Frontal cortex (tissue), 4 donors: Measurements from ENCODE around the gene KRTAP3-2. TPM values are rescaled to one million over a fixed set of nuclear protein-coding genes. Genes with fewer than 3 reads are reported as not detected.
"Not testable (repeated sequence)": the region's sequence is repeated elsewhere in the genome, so short reads cannot be mapped to it uniquely, and the experiment has no call there.

Experiments used
- DNase-seq, 2 donors: peaks; one replicate each; pipeline ENCODE4 v3.0.0; 2012; ENCODE audit warnings: low spot score in 2 of 2
- FAIRE-seq: peaks from 2 replicates; lab custom pipeline; 2012; peaks lifted over from hg19 to GRCh38; lab: Jason Lieb, UNC
- total RNA-seq: library from RNA; depleted of rRNA; stranded (reverse); fragments of >200 nt; gene quantifications from one replicate; pipeline ENCODE4 v1.2.3, GENCODE V29; 2014
- donor health status: control.
- donor health status: control.
- donor health status: control.

The KRTAP3-2 gene
- total RNA-seq, result not detected

DNA sequence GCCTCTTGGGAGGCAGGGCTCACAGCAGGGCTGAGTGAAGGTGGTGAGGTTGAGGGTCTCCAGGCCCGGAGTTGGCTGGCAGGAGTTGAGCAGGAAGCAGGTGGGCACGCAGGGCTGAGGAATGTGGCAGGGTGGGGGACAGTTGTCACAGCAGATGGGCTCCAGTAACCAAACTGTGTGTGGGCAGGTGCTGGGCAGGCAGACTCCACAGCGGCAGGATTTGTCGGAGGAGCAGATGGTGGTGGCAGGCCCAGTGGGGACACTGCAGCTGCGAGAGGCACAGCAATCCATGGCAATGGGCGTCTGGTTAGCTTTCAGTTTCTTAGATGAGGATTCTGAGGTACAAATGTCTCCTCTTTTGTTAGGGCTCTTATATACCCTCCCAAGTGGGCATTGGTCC is at the start of gene KRTAP3-2:
KRTAP3-2 (minus strand) TSS at position 344 of the 400 bp plus-strand sequence; CDS start at position 291, 53 bp downstream.
- not testable (repeated sequence) for FAIRE-seq, DNase-seq

GRCh38 chr17:41049110-41049509 is 49.4 kb upstream of the KRTAP3-2 start:
- DNase-seq (no peak), FAIRE-seq (no peak)

DNA sequence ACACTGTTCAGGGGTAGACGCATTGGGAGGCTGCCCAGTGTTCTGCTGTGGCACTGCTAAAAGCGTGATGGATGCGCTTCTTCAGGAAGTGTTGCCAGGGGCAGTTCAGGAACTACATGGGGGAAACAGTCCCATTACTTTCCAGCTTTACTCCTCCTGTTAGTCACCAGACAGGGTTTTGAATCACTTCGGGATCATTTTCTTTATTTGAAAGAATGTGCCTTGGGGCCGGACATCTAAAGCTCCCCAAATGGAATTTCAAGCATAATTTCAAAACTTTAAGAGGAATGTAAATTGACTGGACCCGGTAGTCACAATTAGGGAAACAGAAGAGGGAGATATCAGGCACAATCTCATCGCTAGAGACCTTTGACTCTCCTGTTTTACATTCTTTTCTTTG is 48.7 kb upstream of the KRTAP3-2 start:
- no peak for FAIRE-seq

GRCh38 chr17:41046735-41047465 is 47.2 kb upstream of the KRTAP3-2 start, which contains the start of gene KRTAP2-1:
Gene KRTAP2-1 (minus strand): TSS chr17:41047316. CDS start chr17:41047267, 49 bp downstream.
- not testable (repeated sequence) for DNase-seq, FAIRE-seq

More for the DNA sequence above, 48.7 kb upstream of the KRTAP3-2 start:
- no peak for DNase-seq

GRCh38 chr17:41042953-41043352 is 43.2 kb upstream of the KRTAP3-2 start:
- DNase-seq (no peak), FAIRE-seq (no peak)

- FAIRE-seq, DNase-seq: not testable (repeated sequence)
Measured at GRCh38 chr17:41040783-41041571, 41.3 kb upstream of the KRTAP3-2 start, which contains the start of gene KRTAP1-1. Gene KRTAP1-1 (minus strand): TSS chr17:41041450. CDS start chr17:41041397, 53 bp downstream.

GRCh38 chr17:41037853-41038350 is 38.2 kb upstream of the KRTAP3-2 start:
- DNase-seq (no peak), FAIRE-seq (no peak)

DNA sequence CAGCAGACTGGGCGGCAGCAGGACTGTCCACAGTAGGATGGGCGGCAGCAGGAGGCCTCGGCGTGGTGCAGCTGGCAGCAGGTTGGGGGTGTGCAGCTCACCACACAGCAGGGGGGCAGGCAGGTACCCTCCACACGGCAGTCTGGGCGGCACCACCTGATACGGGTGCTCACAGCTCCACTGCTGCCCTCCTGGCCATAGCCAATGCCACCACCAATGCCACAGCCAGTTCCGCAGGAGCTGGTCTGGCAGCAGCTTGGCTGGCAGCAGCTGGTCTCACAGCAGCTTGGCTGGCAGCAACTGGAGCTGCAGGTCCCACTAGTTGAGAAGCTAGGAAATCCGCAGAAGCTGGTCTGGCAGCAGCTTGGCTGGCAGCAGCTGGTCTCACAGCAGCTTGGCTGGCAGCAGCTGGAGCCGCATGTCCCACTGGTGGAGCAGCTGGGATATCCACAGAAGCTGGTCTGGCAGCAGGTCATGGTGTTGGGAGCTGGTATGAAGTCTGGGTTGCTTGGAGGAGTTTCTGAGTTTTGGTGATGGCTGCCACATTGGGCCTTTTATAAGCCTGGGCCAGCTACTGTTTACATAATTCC is 34.7 kb upstream of the KRTAP3-2 start, which contains the start of gene KRTAP1-3:
KRTAP1-3 (minus strand) TSS at position 529 of the 590 bp plus-strand sequence; CDS start at position 476, 53 bp downstream.
- not testable (repeated sequence) for DNase-seq, FAIRE-seq

GRCh38 chr17:41029633-41030245 is 30.0 kb upstream of the KRTAP3-2 start, which contains the start of gene KRTAP1-4:
Gene KRTAP1-4 (minus strand): TSS chr17:41030195. CDS start chr17:41030078, 117 bp downstream.
- DNase-seq (no peak), FAIRE-seq (no peak)

GRCh38 chr17:41026715-41027471 is 27.2 kb upstream of the KRTAP3-2 start, which contains the start of gene KRTAP1-5:
Gene KRTAP1-5 (minus strand): TSS chr17:41027208. CDS start chr17:41027155, 53 bp downstream.
- FAIRE-seq (no peak), DNase-seq (no peak)

GRCh38 chr17:41024697-41025096 is 25.0 kb upstream of the KRTAP3-2 start:
- FAIRE-seq (no peak), DNase-seq (no peak)

- no peak for FAIRE-seq
- no peak for DNase-seq
Measured at GRCh38 chr17:41020336-41020735, 20.6 kb upstream of the KRTAP3-2 start.

DNA sequence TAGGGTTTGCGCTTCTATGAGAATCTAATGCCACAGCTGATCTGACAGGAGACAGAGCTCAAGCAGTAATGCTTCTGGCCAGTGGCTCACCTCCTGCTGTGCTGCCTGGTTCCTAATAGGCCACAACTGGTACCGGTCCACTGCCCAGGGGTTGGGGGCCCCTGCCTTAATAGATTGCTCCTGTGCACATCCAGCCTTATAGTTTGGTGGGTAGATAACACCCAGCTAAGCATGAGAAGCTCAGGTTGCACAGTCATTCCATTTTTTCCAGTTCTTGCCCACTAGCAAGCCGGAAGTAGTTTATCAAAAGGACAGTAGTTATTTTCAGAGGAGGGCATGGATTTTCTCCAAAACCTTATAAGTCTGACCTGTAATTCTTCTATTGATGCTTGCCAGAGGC is 19.7 kb upstream of the KRTAP3-2 start:
- FAIRE-seq, result no peak
- no peak for DNase-seq

- FAIRE-seq (no peak), DNase-seq (no peak)
Measured at GRCh38 chr17:41018541-41018940, 18.8 kb upstream of the KRTAP3-2 start.

DNA sequence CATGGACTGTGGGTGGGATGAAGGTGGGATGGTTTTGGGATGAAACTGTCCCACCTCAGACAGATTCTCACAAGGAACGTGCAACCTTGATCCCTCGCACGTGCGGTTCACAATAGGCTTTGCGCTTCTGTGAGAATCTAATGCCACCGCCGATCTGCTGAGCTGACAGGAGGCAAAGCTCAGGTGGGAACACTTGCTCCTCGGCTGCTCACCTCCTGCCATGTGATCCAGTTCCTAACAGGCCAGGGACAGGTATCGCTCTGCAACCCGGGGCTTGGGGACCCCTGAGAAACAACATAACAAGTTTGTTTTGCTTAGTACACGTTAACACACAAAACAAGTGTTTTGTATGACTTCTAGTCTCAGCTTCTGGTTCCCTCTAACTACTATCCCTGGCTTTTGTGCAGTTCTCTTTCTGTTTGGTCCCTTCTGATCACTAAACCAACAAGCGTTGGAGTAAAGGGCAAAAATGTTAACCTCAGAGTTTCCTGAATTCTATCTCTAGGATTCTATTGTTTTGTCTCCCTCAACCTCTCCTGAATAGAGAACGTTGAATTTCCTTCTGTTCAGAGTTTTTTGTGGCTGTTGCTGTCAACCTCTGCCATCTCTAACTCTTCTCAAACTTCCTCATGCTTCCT is 17.0 kb upstream of the KRTAP3-2 start:
- DNase-seq (no peak), FAIRE-seq (no peak)

DNA sequence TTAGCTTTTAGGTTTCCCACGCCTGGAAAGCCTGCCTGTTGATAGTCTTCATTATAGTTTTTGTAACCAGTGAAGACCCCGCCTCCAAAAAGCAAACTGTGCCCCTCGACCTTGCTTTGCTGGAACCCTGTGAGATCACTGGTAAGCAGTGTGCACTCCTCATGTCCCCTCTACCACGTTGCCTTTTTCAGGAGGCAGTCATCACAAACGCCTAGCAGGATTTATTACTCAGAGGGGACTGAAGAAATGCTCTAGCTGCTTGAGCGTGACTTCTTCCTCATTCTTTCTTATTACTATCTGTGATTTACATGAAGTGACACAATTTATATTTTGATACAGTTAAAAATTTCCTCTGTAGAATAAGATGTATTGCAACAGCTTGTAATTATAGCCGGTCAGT is 15.7 kb upstream of the KRTAP3-2 start:
- DNase-seq (no peak), FAIRE-seq (no peak)

DNA sequence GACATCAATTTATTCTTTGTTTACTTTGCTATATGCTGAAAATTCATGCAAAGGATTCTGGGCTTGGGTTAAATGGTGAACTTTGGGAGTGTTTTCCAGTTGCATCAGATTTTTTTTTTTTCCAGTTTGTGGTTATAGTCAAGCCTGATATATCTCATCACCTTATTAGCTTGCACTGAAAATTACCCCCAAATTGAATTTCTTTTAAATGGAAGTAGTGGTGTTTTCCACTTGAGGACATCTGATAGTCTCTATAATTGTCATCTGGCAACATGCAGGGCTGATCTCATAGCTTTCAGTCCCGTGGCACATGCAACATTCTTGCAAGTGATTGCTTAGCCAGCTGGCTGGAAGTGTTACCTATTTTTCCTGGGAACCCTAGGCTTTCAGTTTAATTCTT is 13.9 kb upstream of the KRTAP3-2 start:
- no peak for FAIRE-seq
- no peak for DNase-seq

GRCh38 chr17:41013181-41013580 is 13.5 kb upstream of the KRTAP3-2 start:
- DNase-seq, result no peak
- no peak for FAIRE-seq
